ENCODE results near the gene PLXNC1.
"Not testable (repeated sequence)": the region's sequence is repeated elsewhere in the genome, so short reads cannot be mapped to it uniquely, and the experiment has no call there.

The PLXNC1 gene

DNA sequence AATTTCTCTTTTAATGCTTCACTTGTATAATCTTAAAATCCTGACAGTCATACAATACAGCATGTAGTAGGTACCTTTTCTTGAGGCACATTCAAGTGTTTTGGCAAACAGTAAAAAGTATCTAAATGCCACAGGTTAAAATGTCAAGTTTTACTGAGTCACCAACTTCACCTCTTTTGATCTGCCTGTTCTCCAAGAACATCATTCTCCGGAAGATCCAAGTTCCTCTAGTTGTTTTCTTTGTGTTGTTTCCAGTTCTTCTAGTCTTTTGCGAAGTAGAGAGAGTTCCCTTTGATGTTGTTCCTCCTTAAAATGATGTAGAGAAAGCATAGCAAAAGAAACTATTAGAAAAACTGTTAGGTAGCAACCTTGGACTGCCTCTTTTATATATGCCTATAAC lies 160.2 kb downstream of the PLXNC1 start:
- no peak for DNase-seq

- no peak for DNase-seq
Observed at GRCh38 chr12:94309373-94309772, 161.0 kb downstream of the PLXNC1 start.

- no peak for DNase-seq
Observed at GRCh38 chr12:94312378-94312777, 164.0 kb downstream of the PLXNC1 start.

DNA sequence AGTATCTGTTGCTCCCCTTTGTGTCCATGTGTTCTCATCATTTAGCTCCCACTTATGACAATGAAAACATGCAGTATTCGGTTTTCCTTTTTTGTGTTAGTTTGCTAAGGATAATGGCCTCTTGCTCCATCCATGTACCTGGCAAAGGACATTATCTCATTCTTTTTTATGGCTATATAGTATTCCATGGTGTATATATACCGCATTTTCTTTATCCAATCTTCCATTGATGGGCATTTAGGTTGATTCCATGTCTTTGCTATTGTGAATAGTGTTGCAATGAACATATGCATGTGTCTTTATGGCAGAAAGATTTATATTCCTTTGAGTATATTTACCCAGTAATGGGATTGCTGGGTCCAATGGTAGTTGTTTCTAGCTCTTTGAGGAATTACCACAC lies 168.2 kb downstream of the PLXNC1 start:
- not testable (repeated sequence) for DNase-seq

DNA sequence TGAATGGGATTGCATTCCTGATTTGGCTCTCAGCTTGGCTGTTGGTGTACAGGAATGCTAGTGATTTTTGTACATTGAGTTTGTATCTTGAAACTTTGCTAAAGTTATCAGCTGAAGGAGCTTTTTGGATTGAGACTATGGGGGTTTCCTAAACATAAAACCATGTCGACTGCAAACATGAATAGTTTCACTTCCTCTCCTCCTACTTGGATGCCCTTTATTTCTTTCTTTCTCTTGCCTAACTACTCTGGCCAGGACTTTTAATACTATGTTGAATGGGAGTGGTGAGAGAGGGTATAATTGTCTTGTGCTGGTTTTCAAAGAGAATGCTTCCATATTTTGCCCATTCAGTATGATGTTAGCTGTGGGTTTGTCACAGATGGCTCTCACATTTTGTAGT lies 169.8 kb downstream of the PLXNC1 start:
- DNase-seq: no peak

DNA sequence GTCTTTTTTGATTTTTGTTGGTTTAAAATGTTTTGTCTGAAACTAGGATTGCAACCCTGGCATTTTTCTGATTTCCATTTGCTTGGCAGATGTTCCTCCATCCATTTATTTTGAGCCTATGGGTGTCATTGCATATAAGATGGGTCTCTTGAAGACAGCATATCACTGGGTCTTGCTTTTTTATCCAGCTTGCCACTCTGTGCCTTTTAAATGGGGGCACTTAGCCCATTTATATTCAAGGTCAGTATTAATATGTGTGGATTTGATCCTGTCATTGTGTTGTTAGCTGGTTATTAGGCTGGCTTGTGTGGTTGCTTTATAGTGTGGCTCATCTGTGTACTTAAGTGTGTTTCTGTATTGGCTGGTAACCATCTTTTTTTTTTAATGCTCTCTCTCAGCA lies 171.7 kb downstream of the PLXNC1 start:
- no peak for DNase-seq

- DNase-seq: no peak
Observed at GRCh38 chr12:94322346-94322745, 174.0 kb downstream of the PLXNC1 start.

GRCh38 chr12:94326234-94326633 lies 177.9 kb downstream of the PLXNC1 start:
- DNase-seq: no peak

DNA sequence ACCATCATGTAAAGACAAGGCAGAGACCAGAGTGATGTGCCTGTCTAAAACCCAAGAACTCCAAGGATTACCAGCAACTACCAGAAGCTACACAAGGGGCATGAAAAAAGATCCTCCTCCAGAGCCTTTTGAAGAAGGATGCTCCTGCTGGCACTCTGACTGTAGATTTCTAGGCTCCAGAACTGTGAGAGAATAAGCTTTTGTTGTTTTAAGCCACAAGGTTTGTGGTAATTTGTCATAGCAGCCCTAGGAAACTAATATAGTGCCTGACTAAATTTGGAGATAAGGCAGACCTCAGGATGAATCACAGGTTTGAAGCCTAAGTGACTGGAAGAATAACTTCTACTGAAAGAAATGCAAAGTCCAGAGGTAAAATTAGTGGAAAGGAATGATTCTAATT lies 178.3 kb downstream of the PLXNC1 start:
- DNase-seq: no peak

DNA sequence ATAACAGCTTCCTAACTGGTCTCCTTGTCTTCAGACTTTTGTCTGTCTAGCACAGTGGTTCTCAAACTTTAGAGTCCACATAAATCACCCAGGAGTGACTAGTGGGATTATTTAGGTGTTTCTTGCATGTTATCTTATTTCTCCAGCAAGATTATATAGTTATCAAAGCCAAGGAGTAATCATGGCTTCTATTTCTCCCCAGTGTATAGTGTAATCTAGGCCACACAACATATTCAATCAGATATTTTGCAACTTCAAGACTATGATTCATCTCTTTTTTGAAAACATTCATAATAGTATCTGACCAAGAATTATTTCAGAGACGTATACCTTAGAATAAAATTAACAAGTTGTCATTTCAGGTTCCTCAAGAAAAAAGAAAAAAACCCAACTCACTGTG lies 179.4 kb downstream of the PLXNC1 start:
- DNase-seq: no peak

DNA sequence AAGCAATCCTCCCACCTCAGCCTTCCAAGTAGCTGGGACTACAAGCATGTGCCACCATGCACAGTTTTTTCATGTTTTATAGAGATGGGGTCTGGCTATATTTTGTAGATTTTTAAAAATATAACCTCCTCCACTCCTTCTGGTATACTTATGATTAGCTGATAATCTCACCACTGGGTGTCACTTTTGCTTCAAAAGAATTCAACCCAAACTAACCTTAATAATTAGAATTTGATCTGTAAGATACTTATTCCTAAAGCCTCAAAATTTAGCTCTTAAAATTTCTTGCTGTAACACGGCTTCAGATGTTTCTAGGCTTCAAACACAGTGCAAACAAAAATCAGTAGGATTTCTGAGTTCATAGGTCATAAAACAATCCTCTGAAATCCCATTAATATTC lies 181.0 kb downstream of the PLXNC1 start:
- no peak for DNase-seq

DNA sequence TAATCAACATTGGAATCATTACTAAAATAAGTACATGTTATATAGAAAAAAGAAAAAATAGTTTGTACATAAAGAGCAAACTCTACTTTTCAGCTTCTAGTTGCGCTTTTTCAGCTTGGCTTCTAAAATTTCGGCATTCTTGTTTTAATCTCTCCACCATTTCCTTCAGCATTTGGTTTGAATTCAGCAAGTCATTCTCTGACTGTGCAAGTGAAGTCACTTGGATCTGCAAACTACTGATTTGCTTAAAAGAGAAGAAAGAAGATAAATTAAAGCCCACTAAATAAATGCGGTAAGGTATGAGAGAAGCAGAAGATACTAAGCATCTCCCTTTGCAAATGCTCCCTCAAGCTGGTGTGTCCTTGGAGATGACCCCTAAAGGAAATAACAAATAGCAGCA lies 185.0 kb downstream of the PLXNC1 start:
- DNase-seq: no peak

GRCh38 chr12:94336211-94336925 lies 188.0 kb downstream of the PLXNC1 start:
- no peak for DNase-seq

DNA sequence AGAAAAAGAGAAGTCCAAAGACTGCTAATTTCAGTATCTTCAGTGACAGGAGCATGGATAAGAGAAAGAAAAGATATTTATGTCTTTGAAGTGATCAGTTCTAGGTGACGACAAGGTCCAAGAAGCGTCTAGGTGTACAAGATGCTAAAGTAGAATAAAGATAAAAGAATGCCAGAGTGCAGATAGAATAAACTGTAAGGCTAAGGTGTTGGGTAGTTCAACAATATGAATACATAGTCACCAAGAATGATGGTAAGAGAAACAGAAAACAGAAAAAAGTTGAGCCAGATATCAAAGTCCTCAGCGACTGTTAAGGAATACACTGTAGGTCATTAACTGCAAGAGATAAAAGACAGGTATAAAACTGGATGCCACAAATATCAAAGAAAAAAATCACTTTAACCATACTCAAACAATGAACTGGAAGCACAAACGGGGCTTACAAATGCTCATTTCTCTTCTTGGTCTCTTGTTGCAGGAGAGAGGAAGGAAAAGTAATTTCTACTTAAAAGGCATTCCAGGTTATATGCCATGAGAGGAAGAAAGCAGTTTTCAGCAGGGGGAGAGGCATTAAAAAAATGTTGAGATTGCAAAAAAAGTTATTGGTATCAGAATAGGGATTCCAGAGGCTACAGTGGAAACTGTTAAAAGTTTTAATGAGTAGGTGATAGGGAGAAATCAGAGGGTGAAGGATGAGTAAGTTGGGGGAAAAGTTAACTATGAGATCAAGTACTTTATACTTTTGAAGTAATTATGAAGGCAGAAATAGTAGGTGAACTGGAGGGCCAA lies 189.8 kb downstream of the PLXNC1 start:
- no peak for DNase-seq

- DNase-seq: no peak
Observed at GRCh38 chr12:94340573-94340972, 192.2 kb downstream of the PLXNC1 start.

DNA sequence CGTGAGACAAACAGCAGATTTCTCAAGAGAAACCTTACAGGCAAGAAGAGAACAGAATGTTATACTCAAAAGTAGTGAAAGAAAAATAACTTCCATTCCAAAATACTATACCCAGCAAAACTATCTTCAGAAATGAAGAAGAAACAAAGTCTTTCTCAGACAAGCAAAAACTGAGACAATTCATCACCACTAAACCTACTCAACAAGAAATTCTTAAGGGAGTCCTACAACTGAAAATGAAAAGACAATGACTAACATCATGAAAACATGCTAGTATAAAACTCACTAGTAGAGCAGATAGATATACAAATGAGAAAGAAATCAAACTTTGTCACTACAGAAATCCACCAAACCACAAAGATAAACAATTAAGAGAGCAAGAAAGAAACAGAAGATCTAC lies 204.8 kb downstream of the PLXNC1 start:
- DNase-seq: no peak
